Transverse colon (tissue), 3 donors: ENCODE results near the gene CALML4.

Experiments
- CTCF ChIP-seq, 5 experiments: fragments of 200-600 bp in 3 of 5; fragments of 450-650 bp in 2 of 5; sonication (generic) in 3 of 5; IDR thresholded peaks; 1 replicate in 2 of 5; 2 replicates in 3 of 5; pipeline ENCODE4 v1.5.1; 2016 to 2017; ENCODE audit warnings: antibody characterized with exemption in 5 of 5, inconsistent platforms in 3 of 5, mild to moderate bottlenecking in 2 of 5, moderate library complexity in 1 of 5
- EP300 ChIP-seq: sonication (generic); formaldehyde crosslinking; IDR thresholded peaks from one replicate; pipeline ENCODE4 v1.6.1; 2017; ENCODE audit warnings: antibody characterized with exemption, low read depth
- POLR2A ChIP-seq: fragments of 450-650 bp; IDR thresholded peaks from one replicate; pipeline ENCODE4 v1.6.1; 2016; ENCODE audit warnings: antibody characterized with exemption, mild to moderate bottlenecking, moderate library complexity

GRCh38 chr15:68188647-68189046 is 16.5 kb downstream of the CALML4 start:
- TF ChIP-seq CTCF (IDR thresholded peaks at IDR 0.05), result no peak
- TF ChIP-seq POLR2A, result no peak
- no peak for TF ChIP-seq EP300
